GM21515 (cell line): ENCODE measurements around the gene ZC3H8.

ENCODE experiments used
- ATAC-seq: cut with Tn5 transposase; IDR thresholded peaks from one replicate; pipeline ENCODE4 v1.9.1; 2021; ENCODE audit not compliant: unreplicated experiment

Gene ZC3H8

DNA sequence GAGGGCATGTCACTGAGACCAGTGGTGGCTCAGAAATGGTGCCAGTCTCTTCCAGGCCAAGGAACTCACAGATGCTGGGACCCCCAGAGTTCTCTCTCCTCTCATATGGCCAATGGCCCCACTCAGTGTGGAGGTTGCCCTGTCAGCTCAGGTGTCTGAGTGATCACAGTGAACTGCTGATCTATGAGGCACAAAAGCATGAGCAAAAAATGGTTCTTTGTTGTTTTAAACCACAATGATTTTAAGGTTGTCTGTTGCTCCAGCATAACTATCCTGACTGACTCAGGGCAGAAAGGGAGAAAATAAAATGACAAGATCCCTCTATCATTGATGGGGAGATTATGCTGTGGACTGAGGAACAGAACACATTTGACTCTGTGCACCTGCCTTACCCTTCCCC, 58.9 kb downstream of the ZC3H8 start:
- no peak for ATAC-seq

DNA sequence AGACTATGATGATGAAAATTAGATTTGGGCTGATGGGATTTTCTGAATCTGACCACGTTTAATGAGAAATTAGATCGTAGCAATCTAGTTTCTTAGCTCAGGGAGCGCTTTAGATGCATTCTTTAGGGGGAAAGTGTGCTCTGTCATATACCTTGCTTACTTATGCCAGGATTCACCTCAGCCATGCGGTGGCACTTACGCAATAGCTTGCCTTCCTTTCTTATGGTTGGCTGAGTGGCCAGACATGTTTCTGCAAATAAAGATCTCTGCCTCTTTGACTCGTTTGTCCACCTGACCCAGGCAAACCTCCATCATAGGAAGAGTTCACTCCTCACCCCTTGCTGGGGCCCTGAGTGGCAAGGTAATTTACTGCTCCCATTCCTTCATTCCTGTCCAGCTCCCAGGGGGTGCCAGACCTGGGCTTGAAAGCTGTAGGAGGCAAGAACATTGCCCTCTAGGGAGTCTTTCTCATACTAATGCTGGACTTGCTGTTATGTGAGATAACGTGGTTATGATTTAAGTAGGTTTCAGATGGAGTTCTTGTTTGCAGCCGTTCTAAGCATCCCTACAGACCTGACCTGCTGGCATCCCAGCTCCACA, 59.6 kb downstream of the ZC3H8 start:
- no peak for ATAC-seq

DNA sequence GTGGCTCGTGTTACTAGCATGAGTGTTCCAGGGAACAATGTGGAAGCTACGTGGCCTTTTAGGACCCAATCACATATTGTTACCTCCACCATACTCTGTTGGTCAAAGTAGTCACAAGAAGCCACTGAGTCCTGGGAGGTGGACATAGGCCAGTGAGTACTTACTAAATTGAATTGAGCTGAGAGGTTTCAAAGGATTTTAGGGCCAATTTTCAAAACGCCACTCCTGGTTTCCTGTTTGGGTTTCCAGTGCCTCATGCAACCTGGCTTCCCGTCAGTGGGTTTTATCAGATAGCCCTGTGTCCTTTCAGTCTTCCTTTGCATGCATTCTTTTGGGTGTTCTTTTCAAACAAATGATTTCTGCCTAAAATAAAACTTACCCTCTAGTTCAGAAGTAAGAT, 60.4 kb downstream of the ZC3H8 start:
- no peak for ATAC-seq

DNA sequence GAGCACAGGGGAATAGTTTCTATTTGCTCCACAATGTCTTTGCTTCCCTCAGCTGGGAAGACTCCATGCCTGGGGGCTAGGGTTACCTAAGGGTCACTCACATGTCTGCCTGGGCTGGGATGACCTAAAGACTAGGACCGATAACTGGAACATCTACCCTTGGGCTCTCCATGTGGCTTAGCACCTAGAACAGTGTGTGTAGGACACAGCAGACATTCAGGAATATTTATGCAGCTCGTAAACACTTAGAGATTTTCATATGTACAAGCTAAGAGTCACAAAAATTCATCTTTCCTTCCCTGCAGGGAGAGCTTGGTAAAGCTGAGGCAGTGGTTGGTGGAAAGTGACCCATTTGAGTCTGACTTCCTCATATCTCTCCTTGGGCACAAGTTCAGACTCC, 60.8 kb downstream of the ZC3H8 start:
- no peak for ATAC-seq

DNA sequence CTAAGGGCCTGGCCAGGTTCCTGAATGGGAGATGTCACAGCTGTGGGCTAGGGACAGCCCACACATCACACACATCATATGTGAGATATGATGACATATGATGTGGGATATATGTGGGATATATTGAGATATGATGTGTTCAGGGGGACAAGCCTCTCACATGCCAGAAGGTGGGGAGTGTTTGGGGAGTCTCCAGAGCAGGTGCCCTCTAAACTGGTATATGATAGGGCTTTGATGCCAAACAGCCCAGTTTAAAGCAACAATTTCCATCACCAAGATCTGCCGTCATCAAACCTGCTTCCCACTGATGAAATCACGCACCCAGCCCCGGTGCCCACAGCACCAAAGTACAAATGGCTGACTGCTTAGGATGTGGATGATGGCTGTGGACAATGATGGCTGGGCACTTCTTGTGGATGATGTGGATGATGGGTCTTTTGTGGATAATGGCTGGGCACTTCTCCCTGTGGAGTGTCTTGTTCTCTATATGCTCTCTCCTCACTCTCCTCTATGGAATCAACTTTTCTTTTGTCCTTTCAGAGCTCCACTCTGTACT, 65.8 kb downstream of the ZC3H8 start:
- no peak for ATAC-seq

DNA sequence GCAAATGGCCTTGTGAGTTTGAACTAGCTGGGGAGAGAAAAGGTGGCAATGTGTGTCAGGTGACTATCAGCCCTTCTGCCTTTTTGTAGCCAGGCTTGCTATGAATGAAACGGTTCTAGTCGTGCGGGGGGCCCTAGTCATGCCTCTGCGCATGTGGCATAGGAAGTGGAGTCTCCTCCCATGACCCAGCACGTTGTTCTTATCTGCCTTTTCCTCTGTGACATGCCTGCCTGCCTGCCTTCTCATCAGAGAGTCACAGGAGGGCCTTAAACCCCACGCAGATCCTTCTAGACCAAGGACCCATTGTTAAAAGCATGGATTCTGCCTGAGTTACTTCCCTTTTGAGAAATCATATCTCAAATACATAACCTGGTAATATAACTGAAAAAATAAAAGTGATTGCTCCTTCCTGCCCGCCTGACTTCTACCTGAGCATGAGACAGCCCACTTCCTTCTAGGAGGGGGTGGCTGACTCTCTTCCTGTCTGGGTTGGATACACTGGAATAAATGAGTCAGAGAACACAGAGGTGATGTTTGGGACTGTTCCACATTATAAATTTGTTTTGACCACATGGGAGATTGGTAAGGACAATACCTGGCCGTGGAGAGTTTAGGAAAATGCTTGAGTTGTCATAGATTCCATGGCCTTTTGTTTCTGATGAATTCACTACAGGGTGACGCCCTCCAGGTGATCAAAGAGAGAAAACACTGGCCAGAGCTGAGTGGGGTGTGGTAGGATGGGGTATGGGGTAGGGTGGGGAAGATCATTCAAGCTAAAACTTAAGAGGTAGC, 66.8 kb downstream of the ZC3H8 start:
- no peak for ATAC-seq

DNA sequence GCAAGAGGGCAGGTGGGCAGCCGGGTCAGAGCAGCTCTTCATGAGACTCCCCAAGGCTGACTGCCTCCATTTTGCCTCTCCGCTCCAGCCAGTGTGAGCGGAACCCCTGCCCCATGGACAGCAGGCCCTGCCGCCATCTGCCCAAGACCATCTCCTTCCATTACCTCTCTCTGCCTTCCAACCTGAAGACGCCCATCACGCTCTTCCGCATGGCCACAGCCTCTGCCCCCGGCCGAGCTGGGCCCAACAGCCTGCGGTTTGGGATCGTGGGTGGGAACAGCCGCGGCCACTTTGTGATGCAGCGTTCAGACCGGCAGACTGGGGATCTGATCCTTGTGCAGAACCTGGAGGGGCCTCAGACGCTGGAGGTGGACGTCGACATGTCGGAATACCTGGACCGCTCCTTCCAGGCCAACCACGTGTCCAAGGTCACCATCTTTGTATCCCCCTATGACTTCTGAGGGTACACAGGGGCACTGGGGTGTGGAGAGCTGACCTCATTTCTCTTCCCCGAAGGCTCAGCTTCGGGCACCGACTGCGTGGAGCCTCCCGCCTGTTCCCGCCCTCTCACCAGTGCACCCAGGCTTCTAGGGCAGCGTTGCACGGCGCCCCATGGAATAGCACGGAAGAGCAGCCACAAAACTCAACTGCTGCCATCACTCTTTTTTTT, 67.7 kb downstream of the ZC3H8 start:
- ATAC-seq = no peak

DNA sequence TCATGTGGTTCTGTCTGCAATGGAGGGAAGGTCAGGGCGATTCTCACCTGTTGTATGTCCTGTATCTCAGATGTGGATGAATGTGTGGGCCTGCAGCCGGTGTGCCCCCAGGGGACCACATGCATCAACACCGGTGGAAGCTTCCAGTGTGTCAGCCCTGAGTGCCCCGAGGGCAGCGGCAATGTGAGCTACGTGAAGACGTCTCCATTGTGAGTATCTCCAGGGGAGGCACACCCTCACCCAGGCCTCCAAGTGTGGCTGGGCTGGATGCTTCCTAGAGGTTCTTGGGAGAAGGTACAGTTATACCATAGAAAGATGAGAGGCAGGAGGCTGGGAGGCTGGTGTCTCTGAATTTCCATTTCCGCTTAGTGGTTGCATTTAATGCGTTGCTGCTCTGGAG, 69.7 kb downstream of the ZC3H8 start:
- no peak for ATAC-seq

DNA sequence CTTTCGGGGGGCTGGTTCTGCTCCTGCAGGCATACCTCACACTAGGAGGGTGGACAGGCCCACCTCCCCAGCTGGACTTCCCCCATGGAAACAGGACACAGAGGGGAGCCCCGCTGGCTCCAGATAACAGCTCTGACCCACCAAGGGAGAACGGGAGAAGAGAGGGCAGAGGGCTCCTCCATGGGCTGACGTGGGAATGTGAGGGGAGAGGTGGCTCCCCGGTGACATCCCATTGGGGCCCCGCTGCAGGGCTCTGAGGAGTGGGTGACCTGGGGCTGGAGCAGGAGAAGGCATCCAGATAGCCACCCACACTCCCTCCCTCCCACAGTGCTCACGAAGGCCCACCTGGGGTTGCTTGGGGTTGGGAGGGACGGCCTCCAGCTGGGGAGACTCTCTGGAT, 70.7 kb downstream of the ZC3H8 start:
- no peak for ATAC-seq

DNA sequence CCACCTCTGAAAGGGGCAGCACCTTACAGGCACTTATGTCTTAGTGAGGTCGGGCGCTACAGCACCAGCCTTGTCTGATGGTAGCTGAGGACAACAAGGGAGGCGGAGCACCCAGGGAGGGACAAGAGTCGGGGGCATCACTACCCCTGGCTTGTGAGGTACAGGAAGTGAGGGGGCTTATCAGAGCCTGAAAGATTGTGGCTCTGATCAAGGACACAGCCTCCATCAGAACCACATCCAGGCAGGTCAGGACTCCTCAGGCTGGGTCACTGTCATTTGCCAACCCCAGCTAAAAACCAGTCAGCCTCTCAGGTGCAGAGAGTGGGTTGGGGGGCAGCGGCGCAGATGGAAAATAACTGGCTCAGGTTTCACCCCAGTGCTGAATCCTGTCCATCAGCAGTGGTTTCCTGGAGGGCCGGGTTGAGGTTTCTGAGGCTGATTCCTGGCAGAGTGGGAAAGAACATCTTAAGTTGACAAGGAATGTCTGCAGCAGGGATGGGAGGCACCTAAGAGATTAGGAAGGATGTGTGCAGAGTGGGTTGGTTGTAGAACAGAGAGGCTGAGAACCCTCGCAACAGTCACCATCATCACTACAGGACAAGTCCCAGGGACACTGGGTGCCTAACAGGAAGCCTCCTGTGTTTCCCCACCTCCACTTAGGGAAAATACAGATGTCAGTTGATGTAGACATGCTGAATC, 71.4 kb downstream of the ZC3H8 start:
- ATAC-seq = no peak

DNA sequence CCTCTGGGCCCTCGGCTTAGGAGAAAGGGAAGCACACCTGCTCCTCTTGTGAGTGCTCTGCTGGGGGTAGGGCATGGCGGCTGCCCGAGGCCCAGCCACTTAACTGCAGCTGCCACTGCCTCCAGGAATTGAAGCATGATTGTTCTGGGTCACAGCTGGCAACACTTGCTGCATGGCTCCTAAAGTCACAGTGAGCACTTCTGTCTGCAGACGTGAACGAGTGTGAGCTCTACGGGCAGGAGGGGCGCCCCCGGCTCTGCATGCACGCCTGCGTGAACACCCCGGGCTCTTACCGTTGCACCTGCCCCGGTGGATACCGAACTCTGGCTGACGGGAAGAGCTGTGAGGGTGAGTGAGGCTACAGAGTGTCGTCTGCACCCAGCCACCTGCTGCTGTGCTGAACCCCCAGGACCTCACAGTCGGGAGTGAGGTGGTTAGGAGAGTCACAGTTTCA, 72.2 kb downstream of the ZC3H8 start:
- no peak for ATAC-seq

DNA sequence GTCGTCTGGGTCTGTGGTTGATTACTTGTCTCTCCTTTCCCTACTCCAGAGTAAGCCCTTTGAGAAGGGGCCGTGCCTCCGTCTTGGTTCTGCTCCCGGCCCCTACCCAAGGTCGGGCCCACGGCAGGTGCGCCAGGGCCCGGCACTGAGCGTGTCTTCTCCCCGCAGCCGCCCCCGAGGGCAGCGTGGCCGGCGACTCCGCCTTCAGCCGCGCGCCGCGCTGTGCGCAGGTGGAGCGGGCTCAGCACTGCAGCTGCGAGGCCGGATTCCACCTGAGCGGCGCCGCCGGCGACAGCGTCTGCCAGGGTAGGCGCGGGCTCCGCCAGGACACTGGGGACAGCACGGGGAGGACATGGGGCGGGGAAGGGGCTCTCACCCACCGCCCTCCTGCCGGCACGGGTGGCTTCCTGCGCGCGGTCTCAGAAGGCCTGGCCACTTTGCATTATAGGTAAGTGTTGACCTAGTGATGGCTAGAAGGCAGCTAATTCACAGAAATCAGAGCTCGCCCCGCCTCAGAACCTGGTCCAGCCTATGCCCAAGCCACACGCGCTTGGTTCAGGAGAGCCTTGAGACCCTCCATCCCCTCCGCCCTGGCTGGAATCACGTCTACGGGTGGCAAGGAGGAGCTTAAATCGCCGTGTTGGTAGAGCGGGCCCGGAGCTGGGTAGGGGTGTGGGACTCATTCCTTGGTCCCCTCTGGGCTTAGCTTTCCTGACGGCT, 73.1 kb downstream of the ZC3H8 start:
- no peak for ATAC-seq

DNA sequence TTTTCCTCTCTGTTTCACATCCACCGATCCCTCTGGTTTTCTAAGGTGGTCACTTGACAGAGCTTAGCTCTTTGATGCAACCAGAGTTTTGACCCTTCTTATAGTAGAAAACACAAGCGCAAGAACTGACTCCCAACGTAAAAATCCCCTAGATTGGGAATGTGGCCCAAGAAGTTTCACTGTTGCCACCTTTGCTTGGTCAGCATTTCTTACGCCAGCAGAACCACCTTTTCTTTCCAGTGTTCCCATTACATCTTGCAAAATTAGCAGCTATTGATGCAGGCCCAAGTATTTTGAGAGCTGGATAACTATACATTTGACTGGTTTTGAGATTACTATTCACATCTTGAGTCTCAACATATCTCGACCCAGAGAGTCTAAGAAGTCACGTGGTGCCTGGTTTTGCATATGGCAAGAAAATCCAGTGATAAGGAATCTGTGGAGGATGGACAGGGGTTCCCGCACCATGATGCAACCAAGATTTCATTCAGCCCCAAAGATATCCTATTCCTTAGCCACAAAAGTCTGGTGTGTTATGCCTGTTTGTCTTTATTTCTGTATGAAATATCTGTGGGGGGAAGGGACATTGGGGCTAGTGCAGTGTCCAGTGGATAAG, 78.8 kb downstream of the ZC3H8 start:
- ATAC-seq = no peak

DNA sequence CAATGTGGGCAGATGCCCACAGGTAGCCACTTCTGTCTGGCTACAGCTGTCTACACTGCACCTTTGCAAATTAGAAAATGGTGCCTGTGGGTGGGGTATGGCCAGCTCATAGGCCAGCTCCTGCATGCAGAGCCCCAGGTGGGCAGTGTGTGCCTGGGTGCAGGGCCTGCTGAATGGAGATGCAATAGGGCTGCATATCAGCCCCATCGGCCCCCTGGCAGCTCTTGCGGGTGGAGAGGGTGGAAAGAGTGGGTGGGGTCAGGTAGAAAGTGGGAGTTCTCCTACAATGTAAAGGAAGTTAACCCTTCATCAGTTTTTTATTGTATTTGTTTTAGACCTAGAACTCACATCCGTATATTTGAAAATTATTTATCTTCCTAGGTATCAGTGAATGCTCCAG, 79.5 kb downstream of the ZC3H8 start:
- no peak for ATAC-seq

DNA sequence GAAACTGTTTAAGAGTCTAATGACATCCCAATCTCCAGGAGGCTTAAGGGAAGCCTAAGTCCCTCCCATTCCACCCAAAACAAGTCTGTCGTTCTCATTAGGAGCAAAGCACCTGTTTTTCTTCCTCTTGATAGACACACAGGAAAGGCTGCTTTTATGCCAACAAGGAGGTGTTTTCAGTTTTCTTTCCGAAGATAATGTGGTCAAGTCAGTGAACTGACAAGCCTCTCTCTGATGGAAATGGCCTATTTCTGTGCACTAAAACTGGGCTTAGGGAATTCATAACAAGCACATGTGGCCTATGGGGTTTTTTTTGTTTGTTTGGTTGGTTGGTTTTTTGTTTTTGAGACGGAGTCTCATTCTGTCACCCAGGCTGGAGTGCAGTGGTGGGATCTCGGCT, 80.5 kb downstream of the ZC3H8 start:
- no peak for ATAC-seq

DNA sequence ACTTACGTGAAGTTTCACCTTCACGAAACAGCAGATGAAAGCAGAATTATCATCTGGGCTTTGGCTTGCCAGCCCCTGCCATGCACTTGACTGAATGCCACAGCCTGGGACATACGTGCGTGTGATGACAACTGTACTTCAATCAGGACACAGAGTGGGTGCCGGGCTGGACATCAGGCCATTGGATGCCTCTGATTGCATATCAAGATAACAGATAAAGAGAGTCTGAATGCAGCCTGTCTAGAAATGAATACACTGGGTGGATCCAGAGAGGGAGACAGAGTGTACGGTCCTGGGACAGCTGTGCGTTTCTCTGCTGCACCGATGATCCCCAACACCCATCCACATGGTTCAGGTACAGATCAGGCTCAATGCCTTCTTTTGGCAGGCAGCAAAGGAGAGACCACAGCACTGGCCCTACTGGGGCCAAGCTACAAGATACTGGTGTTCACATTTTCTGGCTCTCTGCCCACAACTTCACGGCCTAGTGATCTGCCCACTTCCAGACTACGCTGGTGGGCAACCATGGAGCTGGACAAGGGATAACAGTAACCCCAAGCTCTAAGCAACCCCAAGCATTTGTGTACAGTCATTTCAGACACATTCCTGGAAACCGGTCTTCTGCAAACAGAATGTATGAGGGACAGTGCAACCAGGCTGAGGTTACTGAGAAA, 81.1 kb downstream of the ZC3H8 start:
- no peak for ATAC-seq

DNA sequence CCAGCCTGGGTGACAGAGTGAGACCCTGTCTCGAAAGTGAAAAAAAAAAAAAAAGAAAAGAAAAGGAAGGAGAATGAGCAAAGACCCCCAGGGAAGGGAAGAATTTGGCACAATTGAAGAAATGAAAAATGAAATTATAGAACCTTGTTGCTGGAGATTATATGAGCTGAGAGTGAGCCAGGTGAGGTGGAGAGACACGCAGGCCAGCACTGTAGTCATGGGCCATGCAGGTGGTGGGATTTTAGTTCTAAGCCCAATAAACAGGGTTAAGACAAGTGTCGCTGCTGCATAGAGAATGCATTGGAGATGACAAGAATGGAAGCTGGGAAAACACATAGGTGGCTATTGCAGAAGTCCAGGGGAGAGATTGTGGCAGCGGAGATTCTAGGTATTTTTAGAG, 84.3 kb downstream of the ZC3H8 start:
- ATAC-seq = no peak

DNA sequence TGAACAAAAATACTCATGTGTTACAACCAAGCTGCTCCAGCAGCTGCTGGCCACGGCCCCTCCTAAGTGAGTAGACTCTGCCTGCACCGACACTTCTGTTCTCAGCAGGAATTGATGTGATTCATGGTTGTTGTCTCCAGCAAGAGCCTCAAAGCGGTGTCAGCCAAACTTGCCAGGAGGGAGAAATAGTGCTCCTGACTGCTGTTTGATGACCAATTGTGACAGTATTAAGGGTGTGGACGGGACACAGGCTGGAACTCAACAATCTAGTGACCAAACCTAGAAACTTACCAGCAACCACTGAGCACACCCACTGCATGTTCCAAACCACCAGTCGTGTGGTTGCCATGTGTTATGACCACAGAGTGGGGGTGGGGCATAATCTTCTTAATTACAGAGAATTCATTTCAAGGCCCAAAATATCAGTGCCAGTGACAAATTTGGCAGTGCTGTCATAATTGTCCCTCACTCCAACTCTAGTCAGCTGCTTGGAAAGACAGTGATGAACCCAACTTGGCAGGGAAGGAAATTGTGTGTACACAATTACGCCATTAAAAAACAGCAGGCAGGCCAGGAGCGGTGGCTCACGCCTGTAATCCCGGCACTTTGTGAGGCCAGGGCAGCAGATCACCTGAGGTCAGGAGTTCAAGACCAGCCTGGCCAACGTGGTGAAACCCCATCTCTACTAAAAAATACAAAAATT, 86.3 kb downstream of the ZC3H8 start:
- no peak for ATAC-seq
